WTC11 (cell line): Measurements from ENCODE around the gene FMO4. TPM values are rescaled to one million over a fixed set of nuclear protein-coding genes. Genes with fewer than 3 reads are reported as not detected.
A peak's percentile ranks its signal among the peaks of the same experiment; 100 is the strongest.

Experiments
- ATAC-seq: fragments of 200-7000 bp; cut with Tn5 transposase; 2 replicates; pipeline ENCODE4 v1.10.0; 2021; ENCODE audit warnings: mild to moderate bottlenecking, moderate library complexity
- CTCF ChIA-PET: fragments of 300-600 bp; sonication (Branson Sonifier 250); formaldehyde crosslinking; loops from one replicate; lab custom pipeline; 2021; ENCODE audit warnings: antibody characterized with exemption; lab: Charles Lee
- POLR2A ChIA-PET: fragments of 350-600 bp; sonication (Branson Sonifier 250); formaldehyde crosslinking; loops from one replicate; lab custom pipeline; 2021; ENCODE audit warnings: antibody characterized with exemption; lab: Charles Lee
- DNase-seq: peaks from one replicate; pipeline ENCODE4 v3.0.0; 2021; ENCODE audit warnings: low spot score
- H3K27ac Mint-ChIP-seq: 2 replicates; pipeline ENCODE4 v1.8.0; 2021; ENCODE audit warnings: mixed read lengths
- H3K27me3 Mint-ChIP-seq: 2 replicates; pipeline ENCODE4 v1.8.0; 2021; ENCODE audit warnings: low read depth, mild to moderate bottlenecking, moderate library complexity, mixed read lengths
- H3K36me3 Mint-ChIP-seq: 2 replicates; pipeline ENCODE4 v1.8.0; 2021; ENCODE audit warnings: mixed read lengths
- H3K4me1 Mint-ChIP-seq: 2 replicates; pipeline ENCODE4 v1.8.0; 2022; ENCODE audit warnings: mixed read lengths
- H3K4me3 Mint-ChIP-seq: 2 replicates; pipeline ENCODE4 v1.8.0; 2021; ENCODE audit warnings: mild to moderate bottlenecking, moderate library complexity, mixed read lengths
- H3K9me3 Mint-ChIP-seq: 2 replicates; pipeline ENCODE4 v1.8.0; 2021; ENCODE audit warnings: mixed read lengths
- CBFB ChIP-seq: sonication (generic); formaldehyde crosslinking; IDR thresholded peaks from 2 replicates; pipeline ENCODE4 v1.8.1; 2022; ENCODE audit warnings: mild to moderate bottlenecking, low read depth, missing genetic modification reagents
- ESRRA ChIP-seq: sonication (generic); formaldehyde crosslinking; IDR thresholded peaks from 2 replicates; pipeline ENCODE4 v1.8.1; 2022; ENCODE audit warnings: mild to moderate bottlenecking, missing genetic modification reagents, borderline replicate concordance
- FOXP1 ChIP-seq: sonication (generic); formaldehyde crosslinking; IDR thresholded peaks from 2 replicates; pipeline ENCODE4 v1.8.0; 2022; ENCODE audit warnings: missing genetic modification reagents, mild to moderate bottlenecking, moderate library complexity, borderline replicate concordance
- GABPB1 ChIP-seq: sonication (generic); formaldehyde crosslinking; IDR thresholded peaks from 2 replicates; pipeline ENCODE4 v1.8.1; 2023; ENCODE audit warnings: mild to moderate bottlenecking, missing genetic modification reagents
- GRHL2 ChIP-seq: fragments of 250-450 bp; sonication (Bioruptor Pico); IDR thresholded peaks from 2 replicates; pipeline ENCODE4 v1.8.0; 2022; ENCODE audit warnings: mild to moderate bottlenecking, moderate library complexity; ENCODE audit not compliant: insufficient replicate concordance, severe bottlenecking
- JAZF1 ChIP-seq: fragments of 250-450 bp; sonication (Bioruptor Pico); IDR thresholded peaks from 2 replicates; pipeline ENCODE4 v1.9.0; 2021; ENCODE audit warnings: moderate library complexity, mild to moderate bottlenecking, inconsistent platforms
- JUN ChIP-seq: sonication (generic); formaldehyde crosslinking; IDR thresholded peaks from 2 replicates; pipeline ENCODE4 v1.8.0; 2023; ENCODE audit warnings: mild to moderate bottlenecking, missing genetic modification reagents
- MXD4 ChIP-seq: fragments of 250-450 bp; sonication (Bioruptor Pico); IDR thresholded peaks from 2 replicates; pipeline ENCODE4 v1.8.0; 2021; ENCODE audit warnings: mild to moderate bottlenecking, moderate library complexity, borderline replicate concordance
- NFE2L1 ChIP-seq: sonication (generic); formaldehyde crosslinking; IDR thresholded peaks from 2 replicates; pipeline ENCODE4 v1.8.1; 2023; ENCODE audit warnings: missing genetic modification reagents
- NR1H2 ChIP-seq: sonication (generic); formaldehyde crosslinking; IDR thresholded peaks from 2 replicates; pipeline ENCODE4 v1.9.0; 2021; ENCODE audit warnings: mild to moderate bottlenecking, moderate library complexity, missing genetic modification reagents
- NR2C2 ChIP-seq: sonication (generic); formaldehyde crosslinking; IDR thresholded peaks from 2 replicates; pipeline ENCODE4 v1.8.0; 2022; ENCODE audit warnings: mild to moderate bottlenecking, missing genetic modification reagents
- TEAD4 ChIP-seq: sonication (generic); formaldehyde crosslinking; IDR thresholded peaks from 2 replicates; pipeline ENCODE4 v1.8.0; 2022; ENCODE audit warnings: mild to moderate bottlenecking, missing genetic modification reagents
- ZNF232 ChIP-seq: sonication (generic); formaldehyde crosslinking; IDR thresholded peaks from 2 replicates; pipeline ENCODE4 v1.8.0; 2022; ENCODE audit warnings: mild to moderate bottlenecking, missing genetic modification reagents
- ZNF317 ChIP-seq: sonication (generic); formaldehyde crosslinking; IDR thresholded peaks from 2 replicates; pipeline ENCODE4 v1.8.1; 2023; ENCODE audit warnings: low read depth, mild to moderate bottlenecking, moderate library complexity, missing genetic modification reagents, borderline replicate concordance
- ZNF396 ChIP-seq: fragments of 250-450 bp; sonication (Bioruptor Pico); IDR thresholded peaks from 2 replicates; pipeline ENCODE4 v1.8.0; 2021; ENCODE audit warnings: mild to moderate bottlenecking, moderate library complexity, borderline replicate concordance
- ZNF423 ChIP-seq: fragments of 250-450 bp; sonication (Bioruptor Pico); IDR thresholded peaks from 2 replicates; pipeline ENCODE4 v2.1.2; 2022; ENCODE audit warnings: mild to moderate bottlenecking, moderate library complexity
- total RNA-seq: library from RNA; stranded (reverse); gene quantifications from 3 replicates; pipeline ENCODE4 v1.2.3, GENCODE V29; 2021
- TF ChIP-seq, protein P1 (sequence below): sonication (generic); formaldehyde crosslinking; IDR thresholded peaks from 2 replicates; pipeline ENCODE4 v1.8.0; 2023; ENCODE audit warnings: missing genetic modification reagents, mild to moderate bottlenecking, borderline replicate concordance
- TF ChIP-seq, protein P2 (sequence below): sonication (generic); formaldehyde crosslinking; IDR thresholded peaks from 2 replicates; pipeline ENCODE4 v1.8.0; 2022; ENCODE audit warnings: mild to moderate bottlenecking, missing genetic modification reagents
- TF ChIP-seq, protein P3 (sequence below): sonication (generic); formaldehyde crosslinking; IDR thresholded peaks from 2 replicates; pipeline ENCODE4 v1.8.0; 2023; ENCODE audit warnings: missing genetic modification reagents
- TF ChIP-seq, protein P4 (sequence below): sonication (generic); formaldehyde crosslinking; IDR thresholded peaks from 2 replicates; pipeline ENCODE4 v1.8.1; 2023; ENCODE audit warnings: mild to moderate bottlenecking, missing genetic modification reagents
- TF ChIP-seq, protein P5 (sequence below): fragments of 250-450 bp; sonication (Bioruptor Pico); IDR thresholded peaks from 2 replicates; pipeline ENCODE4 v1.8.0; 2021; ENCODE audit warnings: mild to moderate bottlenecking
- TF ChIP-seq, protein P6 (sequence below): sonication (generic); formaldehyde crosslinking; IDR thresholded peaks from 2 replicates; pipeline ENCODE4 v1.8.1; 2023; ENCODE audit warnings: mild to moderate bottlenecking, missing genetic modification reagents, moderate library complexity
- TF ChIP-seq, protein P7 (sequence below): sonication (generic); formaldehyde crosslinking; IDR thresholded peaks from 2 replicates; pipeline ENCODE4 v1.8.1; 2022; ENCODE audit warnings: mild to moderate bottlenecking, missing genetic modification reagents, moderate library complexity, borderline replicate concordance

The FMO4 gene
- total RNA-seq, 1 experiment from 2014 or later = 1.8 TPM

DNA sequence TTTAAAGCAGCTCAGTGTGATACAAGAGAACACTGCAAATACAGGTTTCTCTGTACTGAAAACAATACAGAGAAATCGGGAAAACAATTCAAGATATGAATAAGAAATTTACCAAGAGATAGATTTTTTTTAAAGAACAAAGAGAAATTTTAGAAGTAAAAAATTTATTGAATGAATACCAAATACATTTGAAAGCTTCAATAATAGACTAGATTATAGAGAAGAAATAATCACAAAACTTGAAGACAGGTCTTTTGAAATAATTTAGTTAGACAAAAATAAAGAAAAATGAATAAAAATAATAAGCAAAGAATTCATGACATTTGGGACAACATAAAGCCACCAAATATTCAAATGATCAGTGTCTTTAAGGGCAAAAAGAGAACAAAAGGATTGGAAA lies 13.6 kb upstream of the FMO4 start:
- no peak for ATAC-seq
- peaks cover 26% of the 10 kb centered on the region for H3K36me3 Mint-ChIP-seq
- TF ChIP-seq ZNF232 (CRISPR knock-in tag) = no peak
- no peak for TF ChIP-seq CBFB
- no peak for TF ChIP-seq GRHL2 (CRISPR knock-in tag)
- TF ChIP-seq, protein P1, sequence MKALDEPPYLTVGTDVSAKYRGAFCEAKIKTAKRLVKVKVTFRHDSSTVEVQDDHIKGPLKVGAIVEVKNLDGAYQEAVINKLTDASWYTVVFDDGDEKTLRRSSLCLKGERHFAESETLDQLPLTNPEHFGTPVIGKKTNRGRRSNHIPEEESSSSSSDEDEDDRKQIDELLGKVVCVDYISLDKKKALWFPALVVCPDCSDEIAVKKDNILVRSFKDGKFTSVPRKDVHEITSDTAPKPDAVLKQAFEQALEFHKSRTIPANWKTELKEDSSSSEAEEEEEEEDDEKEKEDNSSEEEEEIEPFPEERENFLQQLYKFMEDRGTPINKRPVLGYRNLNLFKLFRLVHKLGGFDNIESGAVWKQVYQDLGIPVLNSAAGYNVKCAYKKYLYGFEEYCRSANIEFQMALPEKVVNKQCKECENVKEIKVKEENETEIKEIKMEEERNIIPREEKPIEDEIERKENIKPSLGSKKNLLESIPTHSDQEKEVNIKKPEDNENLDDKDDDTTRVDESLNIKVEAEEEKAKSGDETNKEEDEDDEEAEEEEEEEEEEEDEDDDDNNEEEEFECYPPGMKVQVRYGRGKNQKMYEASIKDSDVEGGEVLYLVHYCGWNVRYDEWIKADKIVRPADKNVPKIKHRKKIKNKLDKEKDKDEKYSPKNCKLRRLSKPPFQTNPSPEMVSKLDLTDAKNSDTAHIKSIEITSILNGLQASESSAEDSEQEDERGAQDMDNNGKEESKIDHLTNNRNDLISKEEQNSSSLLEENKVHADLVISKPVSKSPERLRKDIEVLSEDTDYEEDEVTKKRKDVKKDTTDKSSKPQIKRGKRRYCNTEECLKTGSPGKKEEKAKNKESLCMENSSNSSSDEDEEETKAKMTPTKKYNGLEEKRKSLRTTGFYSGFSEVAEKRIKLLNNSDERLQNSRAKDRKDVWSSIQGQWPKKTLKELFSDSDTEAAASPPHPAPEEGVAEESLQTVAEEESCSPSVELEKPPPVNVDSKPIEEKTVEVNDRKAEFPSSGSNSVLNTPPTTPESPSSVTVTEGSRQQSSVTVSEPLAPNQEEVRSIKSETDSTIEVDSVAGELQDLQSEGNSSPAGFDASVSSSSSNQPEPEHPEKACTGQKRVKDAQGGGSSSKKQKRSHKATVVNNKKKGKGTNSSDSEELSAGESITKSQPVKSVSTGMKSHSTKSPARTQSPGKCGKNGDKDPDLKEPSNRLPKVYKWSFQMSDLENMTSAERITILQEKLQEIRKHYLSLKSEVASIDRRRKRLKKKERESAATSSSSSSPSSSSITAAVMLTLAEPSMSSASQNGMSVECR (CRISPR knock-in tag) = no peak
- TF ChIP-seq ZNF423 (CRISPR knock-in tag) = no peak
- no peak for TF ChIP-seq ESRRA (CRISPR knock-in tag)
- TF ChIP-seq, protein P2, sequence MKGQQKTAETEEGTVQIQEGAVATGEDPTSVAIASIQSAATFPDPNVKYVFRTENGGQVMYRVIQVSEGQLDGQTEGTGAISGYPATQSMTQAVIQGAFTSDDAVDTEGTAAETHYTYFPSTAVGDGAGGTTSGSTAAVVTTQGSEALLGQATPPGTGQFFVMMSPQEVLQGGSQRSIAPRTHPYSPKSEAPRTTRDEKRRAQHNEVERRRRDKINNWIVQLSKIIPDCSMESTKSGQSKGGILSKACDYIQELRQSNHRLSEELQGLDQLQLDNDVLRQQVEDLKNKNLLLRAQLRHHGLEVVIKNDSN (CRISPR knock-in tag) = no peak
- no peak for TF ChIP-seq NR1H2 (CRISPR knock-in tag)
- TF ChIP-seq MXD4 (CRISPR knock-in tag) = no peak
- TF ChIP-seq, all 79 proteins: peak for 0
- no peak overlapping the region for H3K4me3 Mint-ChIP-seq
- ChIA-PET POLR2A (no interaction called here), CTCF (no interaction called here)
- no peak for DNase-seq
- H3K27ac Mint-ChIP-seq = peak overlapping the region; percentile 97
- peaks cover 3% of the 10 kb centered on the region for H3K27me3 Mint-ChIP-seq
- H3K9me3 Mint-ChIP-seq = peaks cover 31% of the 10 kb centered on the region
- peaks cover 66% of the 10 kb centered on the region for H3K4me1 Mint-ChIP-seq

DNA sequence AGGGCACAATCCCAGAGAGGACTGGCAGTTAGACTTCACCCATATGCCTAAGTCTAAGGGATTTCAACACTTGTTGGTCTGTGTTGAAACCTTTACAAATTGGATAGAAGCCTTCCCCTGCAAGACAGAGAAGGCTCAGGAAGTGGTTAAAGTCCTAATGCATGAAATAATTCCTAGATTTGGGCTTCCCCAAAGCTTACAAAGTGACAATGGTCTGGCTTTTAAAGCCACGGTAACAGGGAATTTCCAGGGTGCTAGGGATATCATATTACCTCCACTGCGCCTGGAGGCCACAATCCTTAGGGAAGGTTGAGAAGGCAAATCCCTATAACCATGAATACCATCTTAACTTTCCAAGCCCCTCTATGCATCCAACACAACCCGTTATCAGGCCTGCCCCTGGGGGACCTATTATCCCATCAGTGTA lies 3.3 kb upstream of the FMO4 start:
- ChIA-PET CTCF (no interaction called here), POLR2A (no interaction called here)
- Mint-ChIP-seq H3K9me3 (peaks cover 20% of the 10 kb centered on the region), H3K27me3 (peaks cover 11% of the 10 kb centered on the region), H3K36me3 (peaks cover 2% of the 10 kb centered on the region; the same call in 1 of the 2 replicates), H3K27ac (no peak overlapping the region), H3K4me3 (no peak overlapping the region), H3K4me1 (peaks cover 55% of the 10 kb centered on the region)
- no peak for DNase-seq
- ATAC-seq = no peak
- TF ChIP-seq ZNF423 (CRISPR knock-in tag) (no peak), ZNF317 (no peak), JUN (CRISPR knock-in tag) (no peak), FOXP1 (CRISPR knock-in tag) (no peak), ZNF232 (CRISPR knock-in tag) (no peak), GABPB1 (CRISPR knock-in tag) (no peak), TEAD4 (no peak), NFE2L1 (CRISPR knock-in tag) (no peak), ESRRA (CRISPR knock-in tag) (no peak), CBFB (no peak), NR2C2 (no peak), JAZF1 (CRISPR knock-in tag) (no peak), ZNF396 (no peak), NR1H2 (CRISPR knock-in tag) (no peak)
- TF ChIP-seq, protein P3, sequence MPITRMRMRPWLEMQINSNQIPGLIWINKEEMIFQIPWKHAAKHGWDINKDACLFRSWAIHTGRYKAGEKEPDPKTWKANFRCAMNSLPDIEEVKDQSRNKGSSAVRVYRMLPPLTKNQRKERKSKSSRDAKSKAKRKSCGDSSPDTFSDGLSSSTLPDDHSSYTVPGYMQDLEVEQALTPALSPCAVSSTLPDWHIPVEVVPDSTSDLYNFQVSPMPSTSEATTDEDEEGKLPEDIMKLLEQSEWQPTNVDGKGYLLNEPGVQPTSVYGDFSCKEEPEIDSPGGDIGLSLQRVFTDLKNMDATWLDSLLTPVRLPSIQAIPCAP (CRISPR knock-in tag) = no peak
- TF ChIP-seq, protein P4, sequence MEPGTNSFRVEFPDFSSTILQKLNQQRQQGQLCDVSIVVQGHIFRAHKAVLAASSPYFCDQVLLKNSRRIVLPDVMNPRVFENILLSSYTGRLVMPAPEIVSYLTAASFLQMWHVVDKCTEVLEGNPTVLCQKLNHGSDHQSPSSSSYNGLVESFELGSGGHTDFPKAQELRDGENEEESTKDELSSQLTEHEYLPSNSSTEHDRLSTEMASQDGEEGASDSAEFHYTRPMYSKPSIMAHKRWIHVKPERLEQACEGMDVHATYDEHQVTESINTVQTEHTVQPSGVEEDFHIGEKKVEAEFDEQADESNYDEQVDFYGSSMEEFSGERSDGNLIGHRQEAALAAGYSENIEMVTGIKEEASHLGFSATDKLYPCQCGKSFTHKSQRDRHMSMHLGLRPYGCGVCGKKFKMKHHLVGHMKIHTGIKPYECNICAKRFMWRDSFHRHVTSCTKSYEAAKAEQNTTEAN (CRISPR knock-in tag) = no peak
- TF ChIP-seq, protein P5, sequence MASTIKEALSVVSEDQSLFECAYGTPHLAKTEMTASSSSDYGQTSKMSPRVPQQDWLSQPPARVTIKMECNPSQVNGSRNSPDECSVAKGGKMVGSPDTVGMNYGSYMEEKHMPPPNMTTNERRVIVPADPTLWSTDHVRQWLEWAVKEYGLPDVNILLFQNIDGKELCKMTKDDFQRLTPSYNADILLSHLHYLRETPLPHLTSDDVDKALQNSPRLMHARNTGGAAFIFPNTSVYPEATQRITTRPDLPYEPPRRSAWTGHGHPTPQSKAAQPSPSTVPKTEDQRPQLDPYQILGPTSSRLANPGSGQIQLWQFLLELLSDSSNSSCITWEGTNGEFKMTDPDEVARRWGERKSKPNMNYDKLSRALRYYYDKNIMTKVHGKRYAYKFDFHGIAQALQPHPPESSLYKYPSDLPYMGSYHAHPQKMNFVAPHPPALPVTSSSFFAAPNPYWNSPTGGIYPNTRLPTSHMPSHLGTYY (CRISPR knock-in tag) = no peak
- TF ChIP-seq, protein P6, sequence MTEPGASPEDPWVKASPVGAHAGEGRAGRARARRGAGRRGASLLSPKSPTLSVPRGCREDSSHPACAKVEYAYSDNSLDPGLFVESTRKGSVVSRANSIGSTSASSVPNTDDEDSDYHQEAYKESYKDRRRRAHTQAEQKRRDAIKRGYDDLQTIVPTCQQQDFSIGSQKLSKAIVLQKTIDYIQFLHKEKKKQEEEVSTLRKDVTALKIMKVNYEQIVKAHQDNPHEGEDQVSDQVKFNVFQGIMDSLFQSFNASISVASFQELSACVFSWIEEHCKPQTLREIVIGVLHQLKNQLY (CRISPR knock-in tag) = no peak
- TF ChIP-seq, protein P7, sequence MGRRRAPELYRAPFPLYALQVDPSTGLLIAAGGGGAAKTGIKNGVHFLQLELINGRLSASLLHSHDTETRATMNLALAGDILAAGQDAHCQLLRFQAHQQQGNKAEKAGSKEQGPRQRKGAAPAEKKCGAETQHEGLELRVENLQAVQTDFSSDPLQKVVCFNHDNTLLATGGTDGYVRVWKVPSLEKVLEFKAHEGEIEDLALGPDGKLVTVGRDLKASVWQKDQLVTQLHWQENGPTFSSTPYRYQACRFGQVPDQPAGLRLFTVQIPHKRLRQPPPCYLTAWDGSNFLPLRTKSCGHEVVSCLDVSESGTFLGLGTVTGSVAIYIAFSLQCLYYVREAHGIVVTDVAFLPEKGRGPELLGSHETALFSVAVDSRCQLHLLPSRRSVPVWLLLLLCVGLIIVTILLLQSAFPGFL (CRISPR knock-in tag) = no peak
